H1 (cell line): ENCODE measurements around the gene PALD1. TPM values are rescaled to one million over a fixed set of nuclear protein-coding genes. Genes with fewer than 3 reads are reported as not detected.

Source experiments
- ASH2L ChIP-seq: fragments of 200-600, 300-600 bp; sonication (generic); IDR thresholded peaks from one replicate; pipeline ENCODE4 v1.7.1; 2017; ENCODE audit warnings: low read length
- CHD2 ChIP-seq: IDR thresholded peaks from 2 replicates; pipeline ENCODE4 v1.6.1; 2012; ENCODE audit warnings: low read length, improper control_type of control experiment
- HDAC2 ChIP-seq, 2 experiments: fragments of 300-600 bp in 1 of 2; sonication (generic) in 1 of 2; IDR thresholded peaks; 2 replicates each; pipeline ENCODE4 v1.6.1; 2011 to 2012; ENCODE audit warnings: low read depth in 2 of 2, low read length in 2 of 2, mild to moderate bottlenecking in 2 of 2, moderate library complexity in 2 of 2, borderline replicate concordance in 1 of 2, inconsistent platforms in 1 of 2
- MAFK ChIP-seq: IDR thresholded peaks from 2 replicates; pipeline ENCODE4 v1.6.1; 2012; ENCODE audit warnings: low read depth, mild to moderate bottlenecking, improper control_type of control experiment, low read length
- MAX ChIP-seq: IDR thresholded peaks from 2 replicates; pipeline ENCODE4 v1.6.1; 2012; ENCODE audit warnings: inconsistent platforms
- NRF1 ChIP-seq: IDR thresholded peaks from 2 replicates; pipeline ENCODE4 v1.6.1; 2011; ENCODE audit warnings: mild to moderate bottlenecking, low read depth, low read length, improper control_type of control experiment
- PHF8 ChIP-seq: fragments of 200-600 bp; sonication (generic); conservative IDR thresholded peaks from 2 replicates; pipeline ENCODE4 v1.7.1; 2012; ENCODE audit warnings: low read depth, mild to moderate bottlenecking, inconsistent platforms, low read length, moderate library complexity
- POLR2A ChIP-seq, 2 experiments: IDR thresholded peaks; 1 replicate in 1 of 2; 2 replicates in 1 of 2; pipeline ENCODE4 v1.6.1; 2011; ENCODE audit warnings: low read depth in 2 of 2, low read length in 2 of 2, mild to moderate bottlenecking in 2 of 2; ENCODE audit errors: control extremely low read depth in 1 of 2
- TBP ChIP-seq: IDR thresholded peaks from 2 replicates; pipeline ENCODE4 v1.6.1; 2011; ENCODE audit warnings: low read depth, low read length, improper control_type of control experiment
- polyA plus RNA-seq, 7 experiments: library from polyadenylated mRNA; depleted of rRNA in 3 of 7; stranded (reverse) in 5 of 7; unstranded in 2 of 7; fragments of >200 nt in 5 of 7; fragments of 200-250 nt in 2 of 7; gene quantifications; 1 replicate in 5 of 7; 2 replicates in 1 of 7; 4 replicates in 1 of 7; pipeline versions ENCODE4 v1.2.1 to v1.2.3, GENCODE V29; 2011 to 2013; ENCODE audit warnings: missing spikeins in 2 of 7, mixed read lengths in 2 of 7
- total RNA-seq: library from RNA; stranded (reverse); fragmentation: NEBNext Ultra II Directional; extraction: Animal tissue kit (Norgen Biotek cat#: 25700); gene quantifications from 2 replicates; pipeline ENCODE4 v1.2.1, GENCODE V29; 2021
- TF ChIP-seq, protein P1 (sequence below): IDR thresholded peaks from 2 replicates; pipeline ENCODE4 v1.6.1; 2011; ENCODE audit warnings: low read length, improper control_type of control experiment
- TF ChIP-seq, protein P2 (sequence below): IDR thresholded peaks from 2 replicates; pipeline ENCODE4 v1.6.1; 2012; ENCODE audit warnings: inconsistent platforms

Gene PALD1
- total and polyA plus RNA-seq, 2 of the 8 experiments (the other 6 are each of a cell fraction or from before 2014, with no cell fraction given) = 13.3 to 32.8 TPM

GRCh38 chr10:70476249-70477035, 2.1 kb upstream of the PALD1 start (continued):
- TF ChIP-seq, protein P1, sequence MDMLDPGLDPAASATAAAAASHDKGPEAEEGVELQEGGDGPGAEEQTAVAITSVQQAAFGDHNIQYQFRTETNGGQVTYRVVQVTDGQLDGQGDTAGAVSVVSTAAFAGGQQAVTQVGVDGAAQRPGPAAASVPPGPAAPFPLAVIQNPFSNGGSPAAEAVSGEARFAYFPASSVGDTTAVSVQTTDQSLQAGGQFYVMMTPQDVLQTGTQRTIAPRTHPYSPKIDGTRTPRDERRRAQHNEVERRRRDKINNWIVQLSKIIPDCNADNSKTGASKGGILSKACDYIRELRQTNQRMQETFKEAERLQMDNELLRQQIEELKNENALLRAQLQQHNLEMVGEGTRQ = no peak
- TF ChIP-seq TBP (no peak), POLR2A (IDR thresholded peaks at IDR 0.05; ENCODE audit: control extremely low read depth in 1 of 2, low read depth in 2 of 2, low read length in 2 of 2) (no peak), MAX (no peak), MAFK (no peak), NRF1 (no peak), ASH2L (no peak), HDAC2 (IDR thresholded peaks at IDR 0.05; ENCODE audit: borderline replicate concordance in 1 of 2, low read depth in 2 of 2, low read length in 2 of 2) (no peak), CHD2 (no peak), PHF8 (no peak)
- TF ChIP-seq, protein P2, sequence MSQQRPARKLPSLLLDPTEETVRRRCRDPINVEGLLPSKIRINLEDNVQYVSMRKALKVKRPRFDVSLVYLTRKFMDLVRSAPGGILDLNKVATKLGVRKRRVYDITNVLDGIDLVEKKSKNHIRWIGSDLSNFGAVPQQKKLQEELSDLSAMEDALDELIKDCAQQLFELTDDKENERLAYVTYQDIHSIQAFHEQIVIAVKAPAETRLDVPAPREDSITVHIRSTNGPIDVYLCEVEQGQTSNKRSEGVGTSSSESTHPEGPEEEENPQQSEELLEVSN = no peak
